ENCODE data around the gene PDCD2L. TPM values are rescaled to one million over a fixed set of nuclear protein-coding genes. Genes with fewer than 3 reads are reported as not detected.

Gene PDCD2L
- total and polyA plus RNA-seq, 10 donors = 5.2 to 19.7 (median 12.0) TPM

- H3K4me3 ChIP-seq = no peak overlapping the region
- intact Hi-C loops (cut with DNase I; ENCODE audit: low total_unique reads) = no loop called here
- H3K4me1 ChIP-seq = peaks cover 11 to 56% (median 45%) of the 10 kb centered on the region in 6 donors
- no peak overlapping the region for H3K27ac ChIP-seq
- 75 to 86% (median 80%) methylated on average over 4 of the region's 4 CpGs for whole genome bisulfite sequencing, 5 donors
- H3K27me3 ChIP-seq (replicated peaks in 1 of 7) = no peaks in the 10 kb centered on the region
- no peak for DNase-seq
- no peaks in the 10 kb centered on the region for H3K9me3 ChIP-seq
- peaks cover 0 to 17% (median 10%) of the 10 kb centered on the region in 6 donors for H3K36me3 ChIP-seq
- TF ChIP-seq, protein P1, sequence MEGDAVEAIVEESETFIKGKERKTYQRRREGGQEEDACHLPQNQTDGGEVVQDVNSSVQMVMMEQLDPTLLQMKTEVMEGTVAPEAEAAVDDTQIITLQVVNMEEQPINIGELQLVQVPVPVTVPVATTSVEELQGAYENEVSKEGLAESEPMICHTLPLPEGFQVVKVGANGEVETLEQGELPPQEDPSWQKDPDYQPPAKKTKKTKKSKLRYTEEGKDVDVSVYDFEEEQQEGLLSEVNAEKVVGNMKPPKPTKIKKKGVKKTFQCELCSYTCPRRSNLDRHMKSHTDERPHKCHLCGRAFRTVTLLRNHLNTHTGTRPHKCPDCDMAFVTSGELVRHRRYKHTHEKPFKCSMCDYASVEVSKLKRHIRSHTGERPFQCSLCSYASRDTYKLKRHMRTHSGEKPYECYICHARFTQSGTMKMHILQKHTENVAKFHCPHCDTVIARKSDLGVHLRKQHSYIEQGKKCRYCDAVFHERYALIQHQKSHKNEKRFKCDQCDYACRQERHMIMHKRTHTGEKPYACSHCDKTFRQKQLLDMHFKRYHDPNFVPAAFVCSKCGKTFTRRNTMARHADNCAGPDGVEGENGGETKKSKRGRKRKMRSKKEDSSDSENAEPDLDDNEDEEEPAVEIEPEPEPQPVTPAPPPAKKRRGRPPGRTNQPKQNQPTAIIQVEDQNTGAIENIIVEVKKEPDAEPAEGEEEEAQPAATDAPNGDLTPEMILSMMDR (IDR thresholded peaks at IDR 0.05 in 8 of 11, conservative IDR thresholded peaks at IDR 0.05 in 3 of 11) = no peak
- no peak for TF ChIP-seq POLR2AphosphoS5 (IDR thresholded peaks at IDR 0.05)
- TF ChIP-seq POLR2A (IDR thresholded peaks at IDR 0.05) = no peak
Measured at GRCh38 chr19:34363094-34363493, 41.1 kb upstream of the PDCD2L start.

- TF ChIP-seq, protein P1 (IDR thresholded peaks at IDR 0.05 in 8 of 11, conservative IDR thresholded peaks at IDR 0.05 in 3 of 11) = no peak
- TF ChIP-seq POLR2AphosphoS5 (IDR thresholded peaks at IDR 0.05) (no peak), POLR2A (IDR thresholded peaks at IDR 0.05) (no peak)
- 76 to 97% (median 94%) methylated on average over 5 of the region's 5 CpGs for WGBS, 5 donors
- H3K4me3 ChIP-seq = no peak overlapping the region
- intact Hi-C loops (cut with DNase I; ENCODE audit: low total_unique reads) = no loop called here
- H3K36me3 ChIP-seq = peaks cover 0 to 25% (median 18%) of the 10 kb centered on the region in 6 donors
- H3K4me1 ChIP-seq = peaks cover 11 to 56% (median 40%) of the 10 kb centered on the region in 6 donors
- H3K27ac ChIP-seq = no peak overlapping the region
- DNase-seq = no peak
- H3K9me3 ChIP-seq = no peaks in the 10 kb centered on the region
- H3K27me3 ChIP-seq (replicated peaks in 1 of 7) = no peaks in the 10 kb centered on the region
Measured at GRCh38 chr19:34363930-34364329, 40.3 kb upstream of the PDCD2L start.

GRCh38 chr19:34364462-34364829 is 39.8 kb upstream of the PDCD2L start:
- Histone ChIP-seq H3K4me1 (peaks cover 11 to 52% (median 36%) of the 10 kb centered on the region in 6 donors), H3K9me3 (no peaks in the 10 kb centered on the region), H3K4me3 (peak overlapping the region; percentile 82 to 100 (median 98)), H3K36me3 (peaks cover 0 to 30% (median 23%) of the 10 kb centered on the region in 6 donors), H3K27me3 (replicated peaks in 1 of 7) (no peaks in the 10 kb centered on the region), H3K27ac (peak overlapping the region in 7 of 8 donors; percentile 81 to 92 (median 87))
- intact Hi-C loops (cut with DNase I; ENCODE audit: low total_unique reads) = no loop called here
- no peak for DNase-seq
- TF ChIP-seq, protein P1 (IDR thresholded peaks at IDR 0.05 in 8 of 11, conservative IDR thresholded peaks at IDR 0.05 in 3 of 11) = no peak
- no peak for TF ChIP-seq POLR2A (IDR thresholded peaks at IDR 0.05)
- no peak for TF ChIP-seq POLR2AphosphoS5 (IDR thresholded peaks at IDR 0.05)
- 68 to 72% (median 69%) methylated on average over 11 of the region's 11 CpGs for WGBS, 5 donors

DNA sequence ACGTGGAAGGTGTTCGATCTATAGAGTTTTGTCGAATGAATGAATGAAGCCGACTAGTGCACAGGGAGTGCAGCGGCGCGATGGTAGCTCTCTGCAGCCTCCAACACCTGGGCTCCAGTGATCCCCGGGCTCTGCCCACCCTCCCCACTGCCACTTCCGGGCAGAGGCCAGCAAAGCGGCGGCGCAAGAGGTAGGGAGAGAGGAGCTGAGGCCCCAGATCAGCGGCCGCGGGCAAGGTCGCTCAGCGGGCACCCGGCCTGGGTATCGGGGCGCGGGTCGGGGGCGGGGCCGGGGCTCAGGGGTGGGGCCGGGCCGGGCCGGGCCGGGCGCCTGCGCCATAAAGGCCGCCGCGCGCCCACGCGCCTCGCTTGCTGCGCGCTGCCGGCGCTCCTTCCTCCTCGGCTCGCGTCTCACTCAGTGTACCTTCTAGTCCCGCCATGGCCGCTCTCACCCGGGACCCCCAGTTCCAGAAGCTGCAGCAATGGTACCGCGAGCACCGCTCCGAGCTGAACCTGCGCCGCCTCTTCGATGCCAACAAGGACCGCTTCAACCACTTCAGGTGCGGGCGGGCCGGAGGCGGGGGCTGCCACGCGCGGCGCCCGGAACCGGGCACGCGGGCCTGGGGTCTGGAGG is 39.3 kb upstream of the PDCD2L start, which contains the start of gene GPI:
GPI (plus strand) TSS at position 367 of the 633 bp plus-strand sequence; CDS start at position 438, 71 bp downstream.
- peak; percentile 94 for DNase-seq
- TF ChIP-seq, protein P1 (IDR thresholded peaks at IDR 0.05 in 8 of 11, conservative IDR thresholded peaks at IDR 0.05 in 3 of 11) = no peak
- TF ChIP-seq POLR2A (IDR thresholded peaks at IDR 0.05) = peak in 1 of 3 donors; percentile 9
- TF ChIP-seq POLR2AphosphoS5 (IDR thresholded peaks at IDR 0.05) = peak; percentile 87 to 91 (median 88)
- Histone ChIP-seq H3K4me3 (peak within 1 kb of the TSS; percentile 82 to 100 (median 98)), H3K27me3 (replicated peaks in 1 of 7) (no peaks in the 10 kb centered on the region), H3K9me3 (no peaks in the 10 kb centered on the region), H3K36me3 (peaks cover 0 to 35% (median 28%) of the 10 kb centered on the region in 6 donors), H3K4me1 (peaks cover 11 to 50% (median 32%) of the 10 kb centered on the region in 6 donors), H3K27ac (peak within 1 kb of the TSS; percentile 74 to 92 (median 86))
- intact Hi-C loops (cut with DNase I; ENCODE audit: low total_unique reads) = no loop called here
- 0 to 1% (median 1%) methylated on average over 32 to 67 of the region's 67 CpGs for WGBS, 5 donors

All from spleen (tissue), 11 donors.